GM21619 (cell line): Measurements from ENCODE around the gene MRPL24.

ENCODE experiments used
- ATAC-seq: cut with Tn5 transposase; IDR thresholded peaks from one replicate; pipeline ENCODE4 v1.9.1; 2021; ENCODE audit not compliant: unreplicated experiment

The MRPL24 gene

DNA sequence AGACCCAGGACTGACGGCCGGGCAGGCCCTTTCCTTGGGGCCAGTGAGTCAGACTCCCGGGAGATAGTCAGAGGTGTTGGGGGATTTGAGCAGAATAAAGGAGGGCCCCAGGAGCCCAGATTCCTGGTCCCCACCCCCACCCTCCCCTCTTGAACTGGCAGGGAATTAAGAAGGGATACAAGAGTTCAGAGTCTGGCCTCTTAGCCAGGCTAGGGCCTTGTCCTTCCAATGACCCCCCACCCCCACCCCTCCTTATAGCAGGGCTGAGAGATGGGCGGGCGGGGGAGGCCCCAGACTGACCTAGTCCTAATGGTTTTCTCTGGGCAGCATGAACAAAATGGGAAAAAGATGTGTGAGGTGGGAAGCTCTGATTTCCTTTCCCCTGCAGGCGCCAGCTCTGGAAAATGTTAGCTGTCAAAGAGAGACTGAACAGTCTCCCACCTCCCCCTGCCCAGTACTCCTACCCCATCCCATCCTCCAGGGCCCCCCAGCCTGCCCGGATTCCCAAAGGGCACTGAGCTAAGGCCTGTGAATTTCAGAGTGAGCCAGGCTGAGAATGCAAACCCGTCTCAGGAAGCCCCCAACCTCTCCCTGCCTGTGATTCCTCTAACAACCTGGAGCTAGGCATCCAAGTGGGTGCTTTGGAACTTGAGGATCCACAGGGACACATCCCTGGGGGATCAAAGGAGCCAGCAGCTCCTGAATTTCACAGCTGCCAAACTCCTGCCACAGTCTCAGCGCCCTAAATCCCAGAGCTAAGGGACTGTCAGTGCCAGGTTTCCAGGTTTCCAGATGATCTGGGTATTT lies 29.7 kb downstream of the MRPL24 start:
- no peak for ATAC-seq

DNA sequence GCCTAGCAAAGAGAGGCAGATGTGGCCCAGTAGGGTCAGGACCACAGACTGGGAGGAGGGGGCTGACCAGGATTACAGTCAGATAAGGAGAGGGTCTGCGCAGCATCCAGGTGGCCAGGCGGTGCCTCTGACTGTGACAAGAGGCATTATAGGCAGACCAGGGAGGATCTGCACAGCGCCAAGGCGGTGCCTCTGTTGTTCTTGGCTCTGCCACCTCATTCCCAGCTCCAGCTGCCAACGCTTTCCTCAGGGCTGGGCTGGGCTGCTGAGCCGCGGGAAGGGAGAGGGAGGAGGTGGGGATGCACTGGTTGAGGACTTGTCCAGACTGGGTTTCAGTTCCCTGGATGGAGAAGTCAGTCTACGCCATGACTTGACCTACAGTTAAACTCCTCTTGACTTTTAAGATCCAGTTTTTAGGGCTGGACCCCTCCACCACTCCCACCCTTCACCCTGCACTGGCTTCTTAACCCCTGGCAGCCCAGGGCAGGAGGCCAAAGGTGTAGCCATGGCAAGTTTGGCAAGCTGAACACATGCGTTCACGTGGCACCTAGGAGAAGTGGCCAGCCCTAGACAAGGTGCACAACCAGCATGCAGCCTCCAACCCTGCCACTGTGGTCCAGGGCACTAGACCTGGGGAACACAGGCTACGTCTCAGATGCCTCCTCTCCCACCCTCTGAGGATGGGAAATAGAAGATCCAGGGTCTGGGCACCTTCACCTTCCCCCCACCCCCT lies 31.0 kb downstream of the MRPL24 start:
- ATAC-seq: no peak

DNA sequence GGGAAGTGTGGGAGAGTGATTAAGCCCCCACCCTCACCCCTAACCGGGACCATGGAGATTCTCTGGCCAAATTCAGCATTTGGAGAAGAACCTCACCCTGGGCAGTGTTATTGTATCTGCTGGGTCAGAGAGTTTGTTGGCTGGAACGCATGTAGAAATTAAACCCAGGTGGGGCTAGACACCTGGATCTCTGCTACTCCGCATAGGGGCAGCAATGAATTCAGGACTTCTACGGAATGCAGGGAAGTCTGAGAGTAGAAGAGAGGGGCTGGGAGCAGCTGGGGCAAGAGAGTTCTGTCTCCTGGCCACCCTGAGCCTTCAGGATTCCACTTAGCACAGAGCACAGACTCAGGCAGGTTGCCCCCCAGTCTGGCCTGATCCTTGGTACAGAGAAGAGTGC lies 31.9 kb downstream of the MRPL24 start:
- no peak for ATAC-seq

DNA sequence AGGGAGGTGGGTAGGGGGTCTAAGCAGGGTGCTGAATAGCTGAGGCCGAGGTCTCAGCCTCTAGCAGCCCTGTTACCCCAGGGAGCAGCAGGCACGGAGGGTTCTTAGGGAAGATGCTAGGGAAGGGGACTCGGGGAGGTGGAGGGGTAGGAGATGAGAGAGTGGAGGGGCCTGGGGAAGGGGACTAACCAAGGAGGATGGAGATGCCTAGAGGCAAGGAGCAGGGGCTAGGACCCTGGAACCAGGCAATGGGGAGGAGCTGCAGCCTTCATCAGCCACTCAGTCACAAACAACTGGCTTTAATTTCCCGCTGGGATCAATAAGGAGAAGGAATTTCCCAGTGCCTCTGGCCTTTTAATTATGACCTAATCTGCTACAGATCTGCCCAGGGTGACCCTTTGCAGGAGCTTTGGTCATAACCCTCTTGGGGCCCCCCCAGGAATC lies 32.6 kb downstream of the MRPL24 start:
- ATAC-seq: no peak

DNA sequence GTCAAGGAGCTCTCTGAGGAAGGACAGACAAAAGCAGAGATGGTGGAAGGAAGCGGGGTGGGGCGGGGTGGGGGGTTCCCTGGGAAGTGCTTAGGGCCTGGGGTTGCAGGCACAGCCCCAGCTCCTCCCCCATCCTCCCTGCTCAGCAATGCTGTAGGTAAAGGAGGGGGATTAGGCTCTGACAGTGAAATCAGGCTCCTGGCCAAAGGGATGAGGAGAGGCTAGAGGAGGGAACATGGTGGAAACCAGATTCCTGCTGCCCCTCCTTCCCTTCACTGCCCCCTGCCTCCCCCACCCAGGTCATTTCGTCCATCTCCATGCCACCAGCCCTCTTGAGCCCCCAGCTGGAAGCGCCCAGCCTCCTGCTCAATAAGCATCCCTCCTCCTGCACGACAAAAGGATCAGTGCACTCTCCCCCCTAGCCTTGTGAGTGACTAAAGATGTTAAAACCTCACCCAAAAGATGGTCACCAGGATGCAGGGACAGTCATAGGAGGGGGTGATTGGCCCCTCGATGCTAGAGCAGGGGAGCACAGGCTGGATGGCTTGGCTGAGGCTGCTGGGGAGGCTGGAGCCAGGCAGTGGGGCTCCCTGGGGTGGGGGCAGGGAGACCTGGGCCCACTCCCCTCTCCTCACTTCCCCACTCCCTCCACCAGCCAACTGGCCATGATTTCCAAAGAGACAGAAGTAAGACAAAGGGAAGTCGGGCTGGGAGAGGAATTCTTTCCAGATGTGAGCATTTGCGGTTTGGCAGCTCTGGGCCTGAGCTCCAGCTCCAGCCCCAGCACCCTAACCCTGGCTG lies 33.3 kb downstream of the MRPL24 start:
- ATAC-seq: no peak

DNA sequence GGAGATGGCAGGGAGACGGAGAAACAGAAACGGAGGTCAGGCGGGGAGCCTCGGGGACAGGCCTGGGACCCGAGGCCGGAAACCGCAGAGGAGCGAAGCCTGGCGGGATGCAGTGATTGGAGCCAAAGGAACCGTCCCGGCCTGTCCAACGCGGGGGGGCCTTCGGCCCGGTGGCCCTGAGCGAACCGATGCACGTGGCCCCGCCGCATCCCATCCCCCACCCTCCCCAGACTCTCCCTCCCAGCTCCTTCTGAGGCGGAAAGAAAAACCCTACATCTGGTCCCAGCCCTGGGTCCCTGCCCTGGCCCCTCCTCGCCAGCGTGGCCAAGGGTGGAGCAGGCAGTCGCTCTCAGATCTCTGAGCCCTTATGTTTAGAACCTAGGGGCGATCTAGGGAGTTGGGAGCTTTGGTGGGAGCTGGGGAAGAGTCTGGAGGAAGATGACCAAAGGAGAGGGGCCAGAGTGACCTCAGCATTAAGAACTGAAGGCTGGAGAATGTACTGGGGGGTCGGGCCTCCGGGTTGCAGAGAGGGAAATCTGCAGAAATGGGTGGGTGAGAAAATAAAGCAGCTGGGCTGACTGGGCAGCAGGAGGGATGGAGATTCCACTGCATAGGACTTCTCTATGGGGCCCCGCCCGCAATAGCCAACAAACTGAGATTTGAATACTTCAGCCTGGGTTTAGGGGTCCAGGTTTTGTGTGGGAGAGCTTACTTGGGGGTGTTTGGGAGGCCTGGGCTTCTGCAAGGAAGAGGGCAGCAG lies 34.1 kb downstream of the MRPL24 start:
- no peak for ATAC-seq

DNA sequence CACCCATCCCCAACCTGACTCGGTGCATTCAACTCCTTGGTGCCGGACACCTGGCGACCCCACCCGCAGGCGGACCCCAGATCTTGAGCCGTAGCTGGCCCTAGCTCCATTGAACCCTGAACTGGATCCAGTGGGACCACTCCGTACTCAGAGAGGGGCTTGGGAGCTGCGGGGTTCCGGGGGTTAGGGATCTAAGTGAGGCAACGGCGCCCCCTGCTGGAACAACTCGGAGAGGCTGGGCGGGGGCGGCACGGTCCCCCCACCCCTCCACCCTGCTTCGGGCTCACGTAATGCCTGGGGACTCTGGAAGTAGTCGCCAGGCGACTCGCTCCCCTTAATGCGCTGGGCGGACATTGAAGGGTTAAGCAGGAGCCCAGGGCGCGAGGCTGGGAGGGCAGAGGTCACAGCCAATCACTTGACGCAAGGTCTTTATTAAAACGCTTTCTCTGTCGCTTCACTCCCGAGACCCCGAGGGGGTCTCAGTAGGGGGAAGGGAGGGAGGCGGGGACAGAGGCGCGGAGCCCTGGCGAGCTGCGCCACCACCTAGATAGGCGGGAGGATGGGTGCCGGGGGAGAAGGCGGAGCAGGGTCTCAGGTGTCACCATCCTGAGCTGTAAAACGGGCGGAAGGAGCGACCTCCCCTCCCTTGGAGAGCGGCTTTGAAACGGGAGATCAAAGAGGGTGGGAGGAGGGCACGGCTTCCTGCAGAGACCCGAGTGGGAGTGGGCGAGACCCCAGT lies 34.8 kb downstream of the MRPL24 start:
- ATAC-seq: no peak

DNA sequence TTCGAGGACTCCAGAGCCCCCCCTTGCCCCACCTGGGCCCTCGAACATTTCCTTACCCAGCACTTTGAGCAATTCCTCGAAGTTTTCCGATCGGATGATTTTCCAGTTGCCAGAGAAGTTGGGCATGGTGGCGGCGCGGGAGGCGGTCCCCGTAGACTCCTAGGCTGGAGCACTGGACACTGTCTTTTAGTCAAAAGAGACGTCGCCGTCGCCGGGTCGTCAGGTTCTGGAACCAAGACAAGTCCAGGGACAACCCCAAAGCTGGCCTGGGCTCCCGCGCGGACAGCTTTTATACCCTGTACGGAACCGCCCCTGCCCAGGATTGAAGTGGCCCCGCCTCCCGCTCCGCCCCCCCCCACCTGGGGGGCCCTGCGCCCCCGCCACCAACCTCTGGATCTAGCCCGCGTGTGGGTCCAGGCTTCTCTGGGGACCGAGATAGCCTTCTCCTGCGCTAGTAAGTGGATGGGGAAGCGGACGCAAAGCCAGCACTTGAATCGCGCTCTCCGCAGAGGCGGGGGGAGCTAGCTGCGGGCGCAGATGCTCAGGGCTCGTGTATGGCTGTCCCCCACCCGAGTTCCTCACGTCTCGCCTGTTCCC lies 35.5 kb downstream of the MRPL24 start, which contains the start of gene CRABP2:
TSS of gene CRABP2 (minus strand) at position 263 of the 597 bp plus-strand sequence. CDS start at position 126, 137 bp downstream.
- no peak for ATAC-seq

DNA sequence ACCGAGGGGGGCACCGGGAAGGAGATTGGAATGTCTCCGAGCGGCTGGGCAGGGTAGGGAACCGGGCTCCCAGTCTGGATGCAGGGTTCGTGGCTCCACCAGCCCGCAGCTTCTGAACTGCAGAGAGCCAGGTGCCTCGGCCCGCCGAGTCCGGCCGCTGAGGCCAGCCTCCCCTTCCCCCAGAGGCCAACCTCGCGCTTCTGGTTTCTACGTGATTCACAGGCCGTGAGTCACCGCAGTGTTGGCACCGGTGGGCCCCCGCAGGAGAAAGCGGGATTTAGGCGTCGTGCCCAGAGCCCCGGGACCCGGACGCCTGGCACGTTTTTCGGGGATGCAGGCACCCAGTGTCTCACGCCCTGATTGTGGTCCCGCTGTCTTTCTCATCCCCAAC lies 36.0 kb downstream of the MRPL24 start:
- no peak for ATAC-seq

DNA sequence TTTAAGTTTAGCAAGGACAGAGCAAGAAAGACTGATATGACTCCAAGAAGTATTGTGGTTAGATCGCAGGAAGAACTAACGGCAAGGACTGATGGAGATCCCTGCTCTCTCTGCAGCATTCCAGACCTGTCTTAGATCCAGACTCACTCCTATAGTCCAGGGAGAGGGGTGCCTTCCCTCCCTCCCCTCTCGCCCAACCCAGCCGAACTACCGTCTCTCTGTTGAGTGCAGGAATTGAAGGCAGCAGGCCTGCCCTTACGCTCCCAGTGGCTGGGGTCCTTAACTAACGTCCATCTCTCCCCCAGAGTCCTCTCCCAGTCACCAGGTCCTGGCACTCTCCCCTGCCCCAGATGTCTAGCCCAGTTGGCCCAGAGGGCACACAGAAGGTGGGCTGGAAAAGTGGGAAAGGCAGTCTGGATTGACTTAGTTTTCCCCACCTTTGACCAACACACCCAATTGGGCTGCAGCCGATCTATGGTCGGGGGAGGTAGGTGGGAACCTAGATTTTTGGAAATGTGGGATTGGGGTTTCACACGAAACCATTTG lies 36.6 kb downstream of the MRPL24 start:
- no peak for ATAC-seq

DNA sequence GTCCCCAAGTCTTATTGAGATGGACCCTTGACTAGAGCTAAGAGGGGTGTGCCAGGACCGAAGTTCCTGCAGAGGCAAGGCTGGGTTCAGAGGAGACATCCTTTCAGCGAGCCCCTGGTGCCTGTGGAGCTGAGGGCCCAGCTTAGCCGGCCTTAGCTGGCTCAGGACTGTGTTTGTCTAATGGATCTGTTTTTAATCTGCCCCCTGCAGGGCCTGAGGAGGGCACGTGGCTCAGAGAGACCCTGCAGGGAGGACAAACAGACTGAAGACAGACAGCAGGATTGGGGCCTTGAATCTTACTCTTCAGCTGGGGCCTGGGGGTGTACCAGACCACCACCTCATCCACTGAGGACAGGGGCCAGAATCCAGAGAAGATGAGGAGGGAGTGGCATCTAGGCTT lies 37.1 kb downstream of the MRPL24 start:
- no peak for ATAC-seq

DNA sequence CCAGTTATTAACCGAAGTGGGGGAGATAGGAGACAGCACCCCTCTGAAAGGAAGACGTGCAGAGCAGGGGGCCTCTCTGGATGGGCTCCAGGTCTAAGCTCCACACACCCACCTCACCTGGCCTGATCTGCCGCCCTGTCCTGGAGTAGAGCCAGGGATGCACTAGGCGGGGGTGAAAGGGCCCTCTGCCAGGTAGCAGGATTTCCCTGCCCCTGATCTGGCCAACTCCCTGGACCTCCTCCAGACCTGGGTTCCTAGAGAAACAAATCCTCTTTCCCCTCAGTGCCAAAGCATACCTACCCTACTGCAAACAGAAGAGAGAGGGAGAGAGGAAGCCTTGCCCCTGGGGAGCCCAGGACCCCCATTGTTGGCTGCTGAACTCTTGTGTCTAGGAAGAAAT lies 37.6 kb downstream of the MRPL24 start:
- no peak for ATAC-seq

DNA sequence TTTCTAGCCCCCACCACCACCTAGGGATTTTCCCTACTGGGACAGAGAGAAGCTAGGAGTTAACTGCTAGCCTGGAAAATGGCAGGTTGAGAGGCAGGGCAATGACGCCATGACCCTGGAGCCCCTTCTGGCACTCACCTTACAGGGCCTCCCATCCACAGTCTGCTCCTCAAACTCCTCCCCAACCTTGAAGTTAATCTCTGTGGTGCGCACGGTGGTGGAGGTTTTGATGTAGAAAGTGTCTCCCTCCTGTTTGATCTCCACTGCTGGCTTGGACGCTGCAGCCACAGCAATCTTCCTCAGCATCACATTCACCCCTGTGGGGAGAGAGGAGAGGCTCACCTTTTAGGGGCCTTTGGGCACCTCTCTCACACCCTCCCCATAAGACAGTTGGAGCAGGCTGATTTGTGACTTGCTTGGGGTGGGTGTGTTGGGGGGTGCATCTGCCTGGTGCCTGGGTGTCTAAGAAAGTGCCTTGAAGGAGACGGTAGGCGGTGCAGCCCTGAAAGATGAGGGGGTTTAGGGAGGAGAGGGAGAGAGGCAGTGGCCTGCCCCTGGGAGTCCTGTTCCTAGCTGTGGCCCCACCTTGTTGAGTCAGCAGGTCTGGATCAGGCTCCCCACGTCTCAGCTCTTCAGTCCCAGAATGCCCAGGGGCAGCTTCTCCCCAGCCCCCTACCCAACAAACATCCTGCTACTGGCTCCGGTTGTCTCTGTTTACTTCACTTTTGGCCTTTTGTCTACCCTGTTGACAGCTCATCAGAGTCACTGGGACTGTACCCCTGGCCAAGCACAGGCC lies 40.0 kb downstream of the MRPL24 start:
- ATAC-seq: no peak

DNA sequence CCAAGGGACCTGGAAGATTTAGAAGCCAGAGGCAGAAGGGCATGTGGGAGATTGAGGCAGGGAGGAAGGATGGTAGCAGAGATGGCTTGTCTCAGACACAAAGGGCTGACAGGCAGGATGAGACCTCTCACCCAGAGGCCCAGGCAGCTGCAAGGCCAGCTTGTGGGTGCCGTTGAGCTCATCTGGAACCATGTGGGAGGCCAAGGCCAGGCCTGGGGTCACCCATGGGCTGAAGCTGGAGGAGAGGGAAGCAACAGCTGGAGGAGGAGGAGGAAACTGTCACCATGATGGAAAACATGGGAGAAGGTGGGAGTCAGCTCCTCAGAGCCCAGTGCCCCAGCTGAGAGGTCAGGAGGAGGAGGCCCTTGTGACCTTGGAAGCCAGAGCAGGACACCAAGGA lies 41.9 kb downstream of the MRPL24 start:
- ATAC-seq: no peak

DNA sequence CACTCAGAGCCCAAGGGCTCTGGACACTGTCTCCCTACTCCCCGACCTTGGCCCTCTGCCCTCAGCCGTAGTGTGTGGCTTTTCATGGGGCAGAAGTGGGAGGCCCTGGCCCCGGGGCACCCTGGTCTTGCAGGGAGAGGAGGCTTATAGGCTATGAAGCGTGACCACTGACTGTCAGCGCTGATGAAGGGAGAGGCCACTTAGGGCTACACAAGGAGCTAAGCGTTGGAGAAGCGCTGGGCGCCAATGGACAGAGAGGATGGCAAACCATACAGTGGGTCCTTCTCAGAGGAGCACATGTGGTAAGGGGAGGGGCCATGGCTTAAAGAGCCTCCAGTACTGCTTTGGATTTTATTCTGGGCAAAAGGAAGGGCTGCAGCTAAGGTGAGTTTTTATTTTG lies 43.4 kb downstream of the MRPL24 start:
- ATAC-seq: no peak

DNA sequence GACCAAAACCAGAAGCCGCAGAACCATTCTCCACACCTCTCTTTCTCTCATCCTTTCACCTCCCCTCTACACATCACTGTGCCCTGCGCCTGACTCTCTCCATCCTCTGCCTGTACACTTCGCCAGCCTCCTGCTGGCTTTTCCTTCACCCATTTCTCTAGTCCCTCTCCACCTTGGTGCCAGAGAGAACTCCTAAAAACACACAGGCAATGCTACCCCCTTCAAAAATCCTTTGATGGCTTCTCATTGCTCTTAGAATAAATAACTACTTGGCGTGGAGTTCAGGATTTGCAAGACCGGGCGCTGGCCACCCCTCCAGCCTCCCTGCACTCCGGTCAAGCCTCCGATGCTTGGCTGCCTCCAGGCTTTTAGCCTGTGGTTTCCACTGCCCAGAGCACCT lies 44.1 kb downstream of the MRPL24 start:
- ATAC-seq: no peak

DNA sequence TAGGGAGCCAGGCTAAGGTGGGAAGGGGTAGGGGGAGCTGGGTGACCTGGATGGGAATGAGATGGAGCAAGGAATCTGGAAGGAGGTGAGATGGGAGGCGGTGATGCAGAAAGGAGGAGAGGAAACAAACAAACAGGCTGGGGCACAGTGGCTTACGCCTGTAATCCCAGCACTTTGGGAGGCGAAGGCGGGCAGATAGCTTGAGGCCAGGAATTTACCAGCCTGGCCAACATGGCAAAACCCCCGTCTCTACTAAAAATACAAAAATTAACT lies 46.3 kb downstream of the MRPL24 start:
- no peak for ATAC-seq

DNA sequence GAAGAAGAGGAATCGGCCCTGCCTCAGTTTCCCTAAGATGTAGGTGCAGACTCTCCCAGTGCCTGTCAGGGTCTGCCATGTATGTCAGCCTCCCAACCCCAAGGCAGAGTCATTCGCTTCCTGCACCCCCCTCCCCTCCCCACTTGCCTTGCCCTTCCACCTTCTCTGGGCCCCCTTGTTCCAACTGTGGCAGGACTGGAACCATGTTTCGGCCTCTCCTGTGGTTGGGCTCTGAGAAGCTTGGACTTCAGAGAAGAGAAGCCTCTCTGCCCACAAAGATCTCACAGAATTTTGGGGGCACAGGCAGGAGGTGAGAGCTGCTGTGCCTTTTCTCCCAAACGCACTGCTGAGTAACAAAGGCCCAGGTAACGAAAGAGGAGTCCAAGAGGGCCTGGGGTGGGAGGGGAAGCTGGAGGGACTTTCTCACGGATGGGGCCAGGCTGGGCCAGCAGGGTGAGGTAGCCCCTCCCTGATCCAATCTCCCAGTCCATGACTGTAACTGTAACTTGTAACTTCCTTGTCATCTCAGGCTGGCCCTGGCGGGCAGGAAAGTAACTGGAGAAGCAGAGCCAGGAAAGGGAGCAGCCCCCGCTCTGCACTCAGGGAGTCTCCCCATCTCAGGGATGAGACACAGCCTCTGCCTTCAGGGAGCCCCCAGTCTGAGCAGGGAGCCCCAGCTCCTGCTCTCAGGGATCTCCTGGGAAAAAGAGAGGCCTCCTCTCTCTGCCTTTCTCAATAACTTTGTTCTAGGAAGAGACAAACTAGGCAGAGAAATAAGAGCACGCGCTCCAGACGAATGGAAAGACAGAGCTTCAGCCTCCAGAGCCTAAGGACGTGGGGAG lies 46.8 kb downstream of the MRPL24 start:
- no peak for ATAC-seq
